GM12878 (cell line): Measurements from ENCODE around the gene CD180. TPM values are rescaled to one million over a fixed set of nuclear protein-coding genes. Genes with fewer than 3 reads are reported as not detected.

Source experiments
- ATF7 ChIP-seq: fragments of 450-650 bp; IDR thresholded peaks from 2 replicates; pipeline ENCODE4 v1.6.1; 2016; ENCODE audit warnings: low read depth, mild to moderate bottlenecking
- BCL11A ChIP-seq: IDR thresholded peaks from 2 replicates; pipeline ENCODE4 v1.6.1; 2011; ENCODE audit warnings: low read depth, low read length
- BHLHE40 ChIP-seq, 2 experiments: fragments of 450-650 bp in 1 of 2; IDR thresholded peaks; 2 replicates each; pipeline ENCODE4 v1.6.1; 2011 to 2017; ENCODE audit warnings: low read depth in 2 of 2, borderline replicate concordance in 1 of 2, improper control_type of control experiment in 1 of 2, low read length in 1 of 2, mild to moderate bottlenecking in 1 of 2
- ELK1 ChIP-seq: IDR thresholded peaks from 2 replicates; pipeline ENCODE4 v1.6.1; 2012; ENCODE audit warnings: low read depth, low read length, improper control_type of control experiment
- IKZF2 ChIP-seq, 2 experiments: fragments of 450-650 bp; IDR thresholded peaks; 2 replicates each; pipeline ENCODE4 v1.6.1; 2017; ENCODE audit warnings: mild to moderate bottlenecking in 2 of 2, moderate library complexity in 2 of 2
- KAT2A ChIP-seq: conservative IDR thresholded peaks from 2 replicates; pipeline ENCODE4 v1.6.1; 2011; ENCODE audit warnings: low read depth, low read length; ENCODE audit not compliant: control insufficient read depth
- KLF5 ChIP-seq: fragments of 450-650 bp; IDR thresholded peaks from 2 replicates; pipeline ENCODE4 v1.6.1; 2014; ENCODE audit warnings: mild to moderate bottlenecking; ENCODE audit not compliant: partially characterized antibody
- NFYA ChIP-seq: IDR thresholded peaks from 2 replicates; pipeline ENCODE4 v1.6.1; 2011; ENCODE audit warnings: low read depth, mild to moderate bottlenecking, low read length, improper control_type of control experiment, borderline replicate concordance
- NRF1 ChIP-seq: conservative IDR thresholded peaks from 2 replicates; pipeline ENCODE4 v1.6.1; 2011; ENCODE audit warnings: mild to moderate bottlenecking, low read depth, low read length, improper control_type of control experiment
- PAX5 ChIP-seq: IDR thresholded peaks from 2 replicates; pipeline ENCODE4 v1.6.1; 2011; ENCODE audit warnings: low read depth, low read length, borderline replicate concordance
- RFX5 ChIP-seq: IDR thresholded peaks from 2 replicates; pipeline ENCODE4 v1.6.1; 2011; ENCODE audit warnings: low read depth, low read length, improper control_type of control experiment
- RUNX3 ChIP-seq: IDR thresholded peaks from 2 replicates; pipeline ENCODE4 v1.6.1; 2012; ENCODE audit warnings: low read length, inconsistent platforms
- SMAD1 ChIP-seq: fragments of 450-650 bp; IDR thresholded peaks from 2 replicates; pipeline ENCODE4 v1.6.1; 2018; ENCODE audit warnings: mild to moderate bottlenecking, low read depth; ENCODE audit not compliant: partially characterized antibody
- SP1 ChIP-seq: IDR thresholded peaks from one replicate; pipeline ENCODE4 v1.6.1; 2011; ENCODE audit warnings: low read depth, low read length
- SREBF2 ChIP-seq: IDR thresholded peaks from 2 replicates; pipeline ENCODE4 v1.6.1; 2012; ENCODE audit warnings: mild to moderate bottlenecking, low read length
- TBL1XR1 ChIP-seq: IDR thresholded peaks from 2 replicates; pipeline ENCODE4 v1.6.1; 2012; ENCODE audit warnings: low read depth, low read length, improper control_type of control experiment
- TCF3 ChIP-seq: IDR thresholded peaks from 2 replicates; pipeline ENCODE4 v1.6.1; 2012; ENCODE audit warnings: low read depth, mild to moderate bottlenecking, low read length, borderline replicate concordance; ENCODE audit not compliant: insufficient read depth
- ZNF622 ChIP-seq: fragments of 450-650 bp; IDR thresholded peaks from 2 replicates; pipeline ENCODE4 v1.6.1; 2017; ENCODE audit warnings: mild to moderate bottlenecking, inconsistent platforms
- ZNF687 ChIP-seq: fragments of 450-650 bp; IDR thresholded peaks from 2 replicates; pipeline ENCODE4 v1.6.1; 2017; ENCODE audit warnings: mild to moderate bottlenecking, moderate library complexity
- ZSCAN29 ChIP-seq: fragments of 450-650 bp; IDR thresholded peaks from 2 replicates; pipeline ENCODE4 v1.6.1; 2017; ENCODE audit warnings: mild to moderate bottlenecking, moderate library complexity
- polyA plus RNA-seq, 11 experiments: library from polyadenylated mRNA; depleted of rRNA in 4 of 11; unstranded in 6 of 11; stranded (reverse) in 5 of 11; fragments of >200 nt; fragmentation: Nextera tagmentation in 4 of 11; fragmentation: Illumina TruSeq in 1 of 11; extraction: Ambion mirVana in 4 of 11; extraction: Trizol in 1 of 11; gene quantifications; 1 replicate in 1 of 11; 2 replicates in 10 of 11; pipeline versions ENCODE4 v1.2.1 to v1.2.3, GENCODE V29; 2011 to 2016; ENCODE audit warnings: inconsistent platforms in 2 of 11, missing spikeins in 2 of 11, low read depth in 1 of 11
- total RNA-seq, 4 experiments: library from RNA; depleted of rRNA in 3 of 4; stranded (reverse); fragments of >200 nt in 3 of 4; fragmentation: Illumina TruSeq in 1 of 4; extraction: Trizol in 1 of 4; gene quantifications; 2 replicates each; pipeline versions ENCODE4 v1.2.1 to v1.2.3, GENCODE V29; 2013 to 2021
- TF ChIP-seq, protein P1 (sequence below): fragments of 450-650 bp; IDR thresholded peaks from 2 replicates; pipeline ENCODE4 v1.6.1; 2017; ENCODE audit warnings: mild to moderate bottlenecking, moderate library complexity

The CD180 gene
- total and polyA plus RNA-seq, 10 of the 15 experiments (the other 5 are each of a cell fraction or from before 2014, with no cell fraction given), result 0.22 to 9.7 (median 2.9) TPM

GRCh38 chr5:67215519-67216471, 19.2 kb upstream of the CD180 start (continued):
- TF ChIP-seq TCF3, result no peak
- peak; percentile 68 for TF ChIP-seq KLF5
- TF ChIP-seq, protein P1, sequence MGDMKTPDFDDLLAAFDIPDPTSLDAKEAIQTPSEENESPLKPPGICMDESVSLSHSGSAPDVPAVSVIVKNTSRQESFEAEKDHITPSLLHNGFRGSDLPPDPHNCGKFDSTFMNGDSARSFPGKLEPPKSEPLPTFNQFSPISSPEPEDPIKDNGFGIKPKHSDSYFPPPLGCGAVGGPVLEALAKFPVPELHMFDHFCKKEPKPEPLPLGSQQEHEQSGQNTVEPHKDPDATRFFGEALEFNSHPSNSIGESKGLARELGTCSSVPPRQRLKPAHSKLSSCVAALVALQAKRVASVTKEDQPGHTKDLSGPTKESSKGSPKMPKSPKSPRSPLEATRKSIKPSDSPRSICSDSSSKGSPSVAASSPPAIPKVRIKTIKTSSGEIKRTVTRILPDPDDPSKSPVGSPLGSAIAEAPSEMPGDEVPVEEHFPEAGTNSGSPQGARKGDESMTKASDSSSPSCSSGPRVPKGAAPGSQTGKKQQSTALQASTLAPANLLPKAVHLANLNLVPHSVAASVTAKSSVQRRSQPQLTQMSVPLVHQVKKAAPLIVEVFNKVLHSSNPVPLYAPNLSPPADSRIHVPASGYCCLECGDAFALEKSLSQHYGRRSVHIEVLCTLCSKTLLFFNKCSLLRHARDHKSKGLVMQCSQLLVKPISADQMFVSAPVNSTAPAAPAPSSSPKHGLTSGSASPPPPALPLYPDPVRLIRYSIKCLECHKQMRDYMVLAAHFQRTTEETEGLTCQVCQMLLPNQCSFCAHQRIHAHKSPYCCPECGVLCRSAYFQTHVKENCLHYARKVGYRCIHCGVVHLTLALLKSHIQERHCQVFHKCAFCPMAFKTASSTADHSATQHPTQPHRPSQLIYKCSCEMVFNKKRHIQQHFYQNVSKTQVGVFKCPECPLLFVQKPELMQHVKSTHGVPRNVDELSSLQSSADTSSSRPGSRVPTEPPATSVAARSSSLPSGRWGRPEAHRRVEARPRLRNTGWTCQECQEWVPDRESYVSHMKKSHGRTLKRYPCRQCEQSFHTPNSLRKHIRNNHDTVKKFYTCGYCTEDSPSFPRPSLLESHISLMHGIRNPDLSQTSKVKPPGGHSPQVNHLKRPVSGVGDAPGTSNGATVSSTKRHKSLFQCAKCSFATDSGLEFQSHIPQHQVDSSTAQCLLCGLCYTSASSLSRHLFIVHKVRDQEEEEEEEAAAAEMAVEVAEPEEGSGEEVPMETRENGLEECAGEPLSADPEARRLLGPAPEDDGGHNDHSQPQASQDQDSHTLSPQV, result no peak
- no peak for TF ChIP-seq SMAD1
- peak; percentile 60 for TF ChIP-seq RUNX3
- no peak for TF ChIP-seq ELK1
- TF ChIP-seq SP1, result no peak
- no peak for TF ChIP-seq NRF1
- TF ChIP-seq TBL1XR1, result no peak
- TF ChIP-seq RFX5, result no peak
- TF ChIP-seq ZNF687, result peak; percentile 57
- no peak for TF ChIP-seq KAT2A
- no peak for TF ChIP-seq ZSCAN29
- peak; percentile 62 for TF ChIP-seq BCL11A
- no peak for TF ChIP-seq ZNF622
- TF ChIP-seq ATF7, result peak; percentile 60
- TF ChIP-seq NFYA, result no peak
- peak; percentile 45 to 75; a peak in 3 of 4 replicates for TF ChIP-seq BHLHE40 (IDR thresholded peaks at IDR 0.05; ENCODE audit: borderline replicate concordance in 1 of 2, low read depth in 2 of 2, low read length in 1 of 2)
- no peak for TF ChIP-seq SREBF2
- TF ChIP-seq PAX5, result peak; percentile 41; the same call in 1 of the 2 replicates
- peak; percentile 60 to 78; a peak in 3 of 4 replicates for TF ChIP-seq IKZF2 (IDR thresholded peaks at IDR 0.05)
